Activated T-cell treated with anti-CD3 and anti-CD28 coated beads for 48 hours (primary cell): ENCODE results near the gene P2RX1.

ENCODE experiments used
- DNase-seq: peaks from one replicate; pipeline ENCODE4 v3.0.0-alpha.2; 2020; ENCODE audit warnings: low read depth

The P2RX1 gene

GRCh38 chr17:3924512-3925350 is 8.5 kb upstream of the P2RX1 start:
- no peak for DNase-seq

DNA sequence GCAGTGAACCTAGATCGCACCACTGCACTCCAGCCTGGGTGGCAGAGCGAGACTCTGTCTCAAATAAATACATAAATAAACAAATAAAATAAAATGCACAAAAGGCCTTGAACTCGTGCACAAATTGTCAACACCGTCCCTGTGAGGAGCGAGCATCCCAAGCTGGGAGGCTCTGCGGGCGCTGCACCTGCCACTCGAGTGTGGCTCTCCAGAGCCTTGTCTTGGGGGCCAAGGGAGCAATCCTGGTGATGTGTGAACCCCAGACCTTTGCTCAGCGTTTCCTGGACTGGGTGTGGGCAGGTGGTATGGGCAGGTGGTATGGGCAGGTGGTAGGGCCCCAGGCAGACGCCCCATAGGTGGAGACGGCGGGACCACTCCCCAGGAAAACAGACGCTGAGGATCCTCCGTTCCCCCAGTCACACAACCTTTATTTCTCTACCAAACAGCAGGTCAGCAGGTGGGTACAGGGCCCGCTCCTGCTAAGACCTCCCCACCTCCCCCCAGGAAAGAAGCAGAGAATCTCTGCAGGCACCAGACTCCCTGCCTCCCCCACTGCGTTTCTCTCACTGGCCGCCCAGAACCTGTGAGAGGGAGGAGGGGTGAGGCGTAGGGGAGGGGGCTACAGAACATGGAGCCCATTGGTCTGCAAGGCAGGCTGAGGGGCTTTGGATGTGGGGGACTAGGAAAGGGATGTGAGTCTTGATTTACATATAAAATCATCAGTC is 7.4 kb upstream of the P2RX1 start:
- no peak for DNase-seq

DNA sequence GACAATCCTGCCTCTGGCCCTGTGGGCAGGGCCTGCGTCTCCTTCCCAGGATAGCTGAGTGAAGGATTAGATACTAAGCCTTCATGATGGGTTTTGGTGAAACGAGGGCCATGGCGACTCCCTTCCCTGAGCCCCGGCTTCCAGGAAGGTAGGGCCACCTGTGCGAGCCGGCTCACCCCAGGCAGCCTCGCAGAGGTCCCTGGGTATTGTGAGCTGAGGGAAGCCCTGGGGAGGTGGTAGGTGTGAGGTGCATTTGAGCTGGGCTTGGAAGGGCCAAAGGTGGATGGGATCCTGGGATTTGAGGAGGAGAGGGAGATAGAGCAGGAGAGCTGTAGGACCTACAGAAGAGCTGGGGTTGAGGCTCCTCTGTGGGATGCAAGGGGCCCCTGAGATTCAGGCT is 6.5 kb upstream of the P2RX1 start:
- DNase-seq = no peak

GRCh38 chr17:3921502-3922319 is 5.4 kb upstream of the P2RX1 start:
- DNase-seq = no peak

DNA sequence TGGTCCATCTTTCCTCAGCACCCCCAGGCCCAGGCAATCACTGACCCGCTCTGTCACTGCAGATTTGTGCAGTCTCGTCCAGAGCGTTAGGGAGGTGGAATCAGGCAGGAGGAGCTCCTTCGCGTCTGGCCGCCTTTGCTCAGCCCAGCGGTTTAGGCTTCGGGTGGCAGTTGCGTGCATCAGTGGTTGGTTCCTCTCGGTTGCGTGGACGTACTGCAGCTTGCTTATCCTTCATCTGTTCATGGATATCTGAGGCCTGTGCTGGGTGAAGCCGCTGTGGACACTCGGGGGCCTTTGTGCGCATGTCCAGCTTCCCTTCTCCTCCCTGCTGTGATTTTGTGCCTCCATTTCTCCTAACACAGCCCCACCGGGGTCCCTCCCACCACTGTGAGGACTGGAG is 4.7 kb upstream of the P2RX1 start:
- DNase-seq = no peak

GRCh38 chr17:3919123-3919624 is 2.9 kb upstream of the P2RX1 start:
- no peak for DNase-seq

DNA sequence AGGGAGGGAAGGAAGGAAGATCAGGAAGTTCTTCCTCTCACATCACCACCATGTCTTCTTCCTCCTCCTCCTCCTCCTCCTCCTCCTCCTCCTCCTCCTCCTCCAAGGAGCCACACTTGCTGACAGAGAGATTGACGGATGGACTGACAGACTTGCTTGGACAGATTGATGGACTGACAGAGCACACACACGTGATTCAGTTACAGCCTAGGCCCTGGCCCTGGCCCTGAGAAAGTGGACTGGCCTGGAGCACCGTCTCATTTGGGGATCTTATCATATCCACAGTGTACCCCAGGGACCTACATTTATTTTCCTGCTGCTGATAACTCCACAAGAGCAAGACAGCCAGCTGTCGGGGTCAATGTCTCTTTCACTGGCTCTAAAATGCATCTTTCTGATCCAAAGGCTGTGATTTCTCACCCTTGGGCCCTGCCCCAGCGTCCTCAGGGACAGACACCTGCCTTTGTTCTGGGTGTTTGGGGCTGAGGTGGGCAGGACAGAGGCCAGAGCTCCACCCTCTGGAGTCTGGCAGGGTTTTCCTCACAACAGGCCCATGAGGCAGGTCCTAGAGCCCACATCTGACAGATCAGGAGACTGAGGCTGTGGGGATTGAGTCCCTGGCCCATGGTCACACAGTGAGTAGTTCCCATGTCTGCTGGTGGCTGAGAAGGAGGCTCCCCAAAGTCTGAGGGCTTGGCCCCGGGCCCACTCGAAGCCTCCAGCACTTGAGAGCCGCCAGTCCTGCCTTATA is 2.3 kb upstream of the P2RX1 start:
- DNase-seq = no peak

DNA sequence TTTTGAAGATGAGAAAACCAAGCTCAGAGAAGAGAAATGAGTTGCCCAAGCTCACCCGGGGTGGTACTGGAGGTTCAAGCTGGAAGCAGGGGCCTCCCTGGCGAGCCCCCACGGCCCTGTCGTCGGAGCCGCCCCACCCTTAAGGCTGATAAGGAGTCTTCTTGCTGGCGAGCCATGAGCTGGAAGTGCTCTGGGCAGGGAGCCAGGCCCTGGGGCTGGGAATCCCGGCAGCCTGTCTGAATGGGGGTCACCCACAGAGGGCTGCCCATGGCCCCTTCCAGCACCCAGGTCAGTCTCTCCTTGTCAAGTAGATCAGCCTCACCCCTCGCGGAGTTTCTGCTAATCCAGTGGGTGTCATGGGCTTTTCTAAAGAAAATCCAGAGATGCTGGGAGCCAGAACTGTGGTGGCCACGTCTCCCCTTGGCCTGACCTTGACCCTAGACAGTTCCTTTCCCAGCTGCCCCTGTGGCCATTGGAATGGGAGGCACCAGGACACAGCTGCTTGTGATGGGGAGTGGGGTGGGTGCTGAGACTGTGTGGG is 1.2 kb upstream of the P2RX1 start:
- no peak for DNase-seq

GRCh38 chr17:3916825-3917224 is 560 bp upstream of the P2RX1 start:
- no peak for DNase-seq

DNA sequence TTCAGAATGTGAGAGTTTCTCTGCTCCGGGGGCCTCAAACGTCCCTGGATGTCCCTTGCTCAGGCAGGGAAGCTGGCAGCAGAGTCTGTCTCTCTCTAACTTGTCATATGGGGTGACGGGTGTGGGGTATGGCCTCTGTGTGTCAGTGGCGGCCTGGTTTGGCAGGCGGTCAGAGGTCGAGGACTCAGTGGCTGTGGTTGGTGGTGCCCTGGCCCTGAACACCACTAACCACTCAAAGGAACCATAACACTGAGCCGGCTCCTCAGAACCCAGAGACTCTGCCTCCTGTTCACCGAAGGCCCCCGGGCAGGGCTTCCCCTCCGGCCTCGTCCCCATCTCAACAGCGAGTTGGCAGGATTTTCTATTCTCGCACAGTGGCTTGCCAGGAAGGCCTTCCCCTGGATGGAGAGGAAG is 677 bp downstream of the P2RX1 start:
- DNase-seq = no peak

- DNase-seq = no peak
Observed at GRCh38 chr17:3914312-3914670, 2.0 kb downstream of the P2RX1 start.

DNA sequence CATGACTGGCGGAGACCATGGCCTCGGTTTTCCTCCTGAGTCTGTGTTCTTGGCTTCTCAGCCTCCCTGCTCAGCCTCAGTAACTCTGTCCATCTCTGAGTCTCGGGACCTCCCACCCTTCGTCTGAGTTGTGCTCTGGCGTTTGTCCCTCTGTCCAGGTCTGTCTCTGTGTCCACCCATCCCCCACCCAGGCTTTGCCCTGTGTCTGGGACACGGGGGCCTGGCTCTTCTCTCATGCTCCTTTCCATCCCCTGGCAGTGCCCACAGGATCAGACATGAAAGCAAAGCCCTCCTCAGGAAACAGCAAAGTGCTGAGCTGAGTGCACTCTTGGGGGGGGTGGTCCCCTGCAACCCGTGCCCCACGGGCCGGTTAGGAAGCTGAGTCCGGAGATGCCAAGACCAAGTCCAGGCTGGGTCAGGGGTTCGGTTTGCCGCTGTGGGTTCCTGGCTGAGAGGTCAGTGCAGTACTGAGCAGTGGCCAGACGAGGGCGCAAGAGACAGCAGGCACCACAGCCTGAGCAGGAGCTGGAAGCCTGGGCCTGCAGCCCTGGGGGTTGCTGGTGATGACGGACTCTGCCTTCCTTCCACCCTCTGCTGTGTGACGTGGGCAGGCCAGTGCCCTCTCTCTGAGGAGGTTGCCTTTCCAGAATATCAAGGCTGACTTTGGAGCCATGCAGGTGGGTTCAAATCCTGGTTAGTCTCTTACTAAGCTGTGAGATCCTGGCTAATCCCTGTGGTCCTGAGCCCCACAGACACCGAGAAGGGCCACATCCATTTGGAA is 2.5 kb downstream of the P2RX1 start:
- peak; percentile 72 for DNase-seq

DNA sequence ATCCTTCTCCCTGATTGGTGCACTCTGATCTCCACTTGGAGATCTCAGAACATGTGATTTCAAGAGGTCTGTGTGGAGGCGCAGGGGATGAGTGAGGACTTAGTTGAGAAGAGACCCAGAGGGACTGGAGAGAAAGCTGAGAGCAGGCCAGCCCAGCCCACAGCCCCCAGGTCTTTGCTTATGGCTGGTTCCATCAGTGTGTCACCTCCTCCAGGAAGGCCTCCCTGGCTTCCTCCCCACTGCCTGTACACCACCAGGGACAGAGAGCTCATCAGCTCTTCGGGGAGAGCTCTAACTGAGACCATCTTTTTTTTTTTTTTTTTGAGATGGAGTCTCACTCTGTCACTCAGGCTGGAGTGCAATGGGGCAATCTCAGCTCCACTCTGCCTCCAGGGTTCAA is 3.4 kb downstream of the P2RX1 start:
- DNase-seq = no peak

DNA sequence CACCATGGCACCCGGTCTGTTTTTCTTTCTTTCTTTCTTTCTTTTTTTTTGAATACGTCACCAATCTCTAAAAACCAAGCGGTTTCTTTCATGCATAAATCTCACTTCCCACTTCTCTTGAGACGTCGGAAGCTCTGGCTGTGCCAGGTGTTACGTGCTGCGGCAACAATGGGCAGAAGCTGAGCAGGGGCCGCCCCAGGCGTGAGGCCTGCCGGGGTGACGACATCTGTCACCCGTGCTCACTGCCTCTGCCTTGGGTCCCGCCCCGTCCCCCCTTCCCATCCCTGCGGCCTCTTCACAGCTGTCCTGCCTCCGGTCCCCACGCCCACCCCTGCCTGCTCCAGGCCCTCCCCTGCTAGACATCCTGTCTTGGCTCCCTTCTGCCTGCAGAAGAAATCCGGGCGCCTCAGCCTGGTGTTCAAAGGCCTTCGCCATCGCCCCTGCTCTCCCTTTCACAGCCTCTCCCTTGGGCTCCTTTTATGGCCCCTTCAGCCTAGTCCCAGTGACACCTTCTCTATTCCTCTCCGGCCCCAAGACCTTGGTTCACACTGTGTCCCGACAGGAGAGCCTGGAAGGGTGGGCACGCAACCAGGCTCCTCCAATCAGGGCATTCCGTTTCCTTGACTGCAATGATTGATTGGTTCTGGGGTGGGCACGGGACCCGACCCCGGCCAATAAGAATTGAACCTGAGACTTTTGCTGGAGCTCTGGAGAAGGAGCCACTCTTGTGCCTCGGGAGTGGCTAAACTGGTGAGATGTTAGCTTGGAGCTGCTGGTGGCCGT is 4.8 kb downstream of the P2RX1 start:
- peak; percentile 70 for DNase-seq

DNA sequence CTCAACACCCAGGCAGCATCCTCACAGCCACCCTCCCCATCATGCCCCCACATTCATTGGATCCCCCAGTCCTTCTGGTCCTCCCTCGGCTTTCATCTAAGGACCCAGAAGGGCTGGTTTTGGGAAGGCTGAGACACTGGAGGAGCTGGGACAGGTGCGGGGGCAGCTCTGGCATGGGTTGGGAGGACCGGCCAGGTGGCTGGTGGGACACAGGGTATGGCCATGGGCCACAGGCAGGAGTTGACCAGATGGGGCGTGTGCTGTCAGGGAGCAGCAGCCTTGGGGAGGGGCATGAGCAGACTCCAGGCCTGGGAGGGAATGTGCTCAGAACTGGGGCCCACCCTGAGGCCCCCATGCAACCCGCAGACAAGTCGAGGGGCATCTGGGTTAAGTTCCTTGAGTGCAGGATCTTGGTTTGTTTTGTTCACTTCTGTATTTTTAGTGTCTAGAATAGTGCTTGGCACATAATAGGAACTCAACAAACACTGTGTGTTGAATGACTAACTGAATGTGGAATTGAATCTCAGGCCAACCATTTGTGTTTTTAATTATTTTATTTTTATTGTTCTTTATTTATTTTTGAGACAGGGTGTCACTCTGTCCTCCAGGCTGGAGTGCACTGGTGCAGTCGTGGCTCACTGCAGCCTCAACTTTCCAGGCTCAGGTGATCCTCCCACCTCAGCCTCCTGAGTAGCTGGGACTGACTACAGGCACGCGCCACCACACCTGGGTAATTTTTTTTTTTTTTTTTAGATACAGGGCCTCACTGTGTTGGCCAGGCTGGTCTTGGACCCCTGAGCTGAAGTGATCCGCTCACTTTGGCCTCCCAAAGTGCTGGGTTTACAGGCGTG is 5.6 kb downstream of the P2RX1 start:
- DNase-seq = no peak

GRCh38 chr17:3909257-3909656 is 7.0 kb downstream of the P2RX1 start:
- no peak for DNase-seq

DNA sequence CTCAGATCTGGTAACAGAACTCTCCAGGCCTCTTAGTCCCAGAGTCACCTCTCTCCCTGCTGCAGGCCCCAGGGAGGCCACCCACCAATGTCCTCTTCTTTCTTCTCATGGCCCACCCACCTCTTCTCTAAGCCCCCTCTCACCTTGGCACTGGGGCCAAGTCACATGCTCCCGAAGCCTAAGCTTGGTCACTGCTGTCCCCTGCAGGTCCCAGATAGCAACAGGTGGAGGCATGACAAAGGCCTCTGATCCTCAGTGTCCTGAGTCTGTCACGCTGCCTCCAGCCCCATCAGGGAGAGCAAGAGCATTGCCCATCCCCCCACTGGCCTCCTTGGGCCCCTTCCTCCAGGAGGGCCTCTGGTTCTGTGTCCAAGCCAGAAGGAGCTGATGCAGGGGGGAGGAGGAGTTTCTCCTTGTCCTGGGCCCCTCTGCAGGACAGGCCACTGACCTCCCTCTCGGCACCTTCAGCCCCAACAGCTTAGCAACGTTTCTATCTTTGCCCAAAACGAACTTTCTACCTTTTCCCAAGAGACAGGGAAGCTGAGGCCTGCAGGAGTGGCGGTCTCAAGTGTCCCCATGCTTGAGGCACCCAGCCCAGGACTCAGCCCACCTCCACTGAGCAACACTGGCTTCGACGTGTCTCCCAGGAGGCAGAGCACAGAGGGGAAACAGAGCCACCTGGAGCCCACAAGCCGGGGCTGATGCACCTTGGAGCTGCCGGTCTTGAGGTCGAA is 8.6 kb downstream of the P2RX1 start:
- DNase-seq = no peak

DNA sequence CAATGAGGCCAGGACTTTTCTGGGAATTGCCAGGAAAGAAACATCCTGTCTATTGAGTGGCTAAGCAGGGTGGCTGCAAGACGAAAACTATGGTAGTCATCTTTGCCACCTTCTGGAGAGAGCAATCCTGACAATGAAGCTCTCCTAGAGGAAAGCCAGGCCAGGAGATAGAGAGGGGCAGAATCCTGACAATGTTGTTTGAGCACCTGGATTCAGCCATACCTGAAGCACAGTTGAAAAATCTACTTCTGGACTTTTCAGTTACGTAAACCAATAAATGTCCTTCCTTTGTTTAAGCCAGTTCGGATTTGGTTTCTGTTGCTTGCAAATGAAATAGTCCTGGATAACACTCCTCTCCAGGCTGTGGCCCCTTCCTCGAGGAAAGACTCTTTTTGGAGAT is 9.4 kb downstream of the P2RX1 start:
- DNase-seq = no peak
